GM19324 (cell line): ENCODE measurements around the gene IGF2.
"Not testable (repeated sequence)": the region's sequence is repeated elsewhere in the genome, so short reads cannot be mapped to it uniquely, and the experiment has no call there.

Experiments
- ATAC-seq: cut with Tn5 transposase; IDR thresholded peaks from one replicate; pipeline ENCODE4 v1.9.1; 2021; ENCODE audit warnings: mild to moderate bottlenecking, moderate library complexity; ENCODE audit not compliant: unreplicated experiment, low FRiP score

IGF2 gene

GRCh38 chr11:2127482-2128129 lies 11.6 kb downstream of the IGF2 start:
- ATAC-seq, result no peak

- no peak for ATAC-seq
Measured at GRCh38 chr11:2126520-2127085, 12.6 kb downstream of the IGF2 start.

- not testable (repeated sequence) for ATAC-seq
Measured at GRCh38 chr11:2124736-2125484, 14.3 kb downstream of the IGF2 start.

- no peak for ATAC-seq
Measured at GRCh38 chr11:2123628-2123960, 15.6 kb downstream of the IGF2 start.

- no peak for ATAC-seq
Measured at GRCh38 chr11:2122907-2123627, 16.1 kb downstream of the IGF2 start.

GRCh38 chr11:2122222-2122906 lies 16.8 kb downstream of the IGF2 start:
- no peak for ATAC-seq

- no peak for ATAC-seq
Measured at GRCh38 chr11:2121227-2122130, 17.7 kb downstream of the IGF2 start.

- no peak for ATAC-seq
Measured at GRCh38 chr11:2120359-2121100, 18.7 kb downstream of the IGF2 start.

GRCh38 chr11:2118677-2119076 lies 20.5 kb downstream of the IGF2 start:
- no peak for ATAC-seq

- ATAC-seq, result no peak
Measured at GRCh38 chr11:2116680-2117079, 22.5 kb downstream of the IGF2 start.

GRCh38 chr11:2115308-2115707 lies 23.9 kb downstream of the IGF2 start:
- no peak for ATAC-seq

- ATAC-seq, result no peak
Measured at GRCh38 chr11:2114430-2115241, 24.6 kb downstream of the IGF2 start.

- no peak for ATAC-seq
Measured at GRCh38 chr11:2113776-2114175, 25.4 kb downstream of the IGF2 start.

- ATAC-seq, result no peak
Measured at GRCh38 chr11:2110521-2110920, 28.7 kb downstream of the IGF2 start.

GRCh38 chr11:2109541-2110019 lies 29.6 kb downstream of the IGF2 start:
- ATAC-seq, result no peak

GRCh38 chr11:2108675-2109491 lies 30.3 kb downstream of the IGF2 start:
- ATAC-seq, result no peak

GRCh38 chr11:2107941-2108630 lies 31.1 kb downstream of the IGF2 start:
- no peak for ATAC-seq
